Measurements from ENCODE around the gene ATP10A.

DNA sequence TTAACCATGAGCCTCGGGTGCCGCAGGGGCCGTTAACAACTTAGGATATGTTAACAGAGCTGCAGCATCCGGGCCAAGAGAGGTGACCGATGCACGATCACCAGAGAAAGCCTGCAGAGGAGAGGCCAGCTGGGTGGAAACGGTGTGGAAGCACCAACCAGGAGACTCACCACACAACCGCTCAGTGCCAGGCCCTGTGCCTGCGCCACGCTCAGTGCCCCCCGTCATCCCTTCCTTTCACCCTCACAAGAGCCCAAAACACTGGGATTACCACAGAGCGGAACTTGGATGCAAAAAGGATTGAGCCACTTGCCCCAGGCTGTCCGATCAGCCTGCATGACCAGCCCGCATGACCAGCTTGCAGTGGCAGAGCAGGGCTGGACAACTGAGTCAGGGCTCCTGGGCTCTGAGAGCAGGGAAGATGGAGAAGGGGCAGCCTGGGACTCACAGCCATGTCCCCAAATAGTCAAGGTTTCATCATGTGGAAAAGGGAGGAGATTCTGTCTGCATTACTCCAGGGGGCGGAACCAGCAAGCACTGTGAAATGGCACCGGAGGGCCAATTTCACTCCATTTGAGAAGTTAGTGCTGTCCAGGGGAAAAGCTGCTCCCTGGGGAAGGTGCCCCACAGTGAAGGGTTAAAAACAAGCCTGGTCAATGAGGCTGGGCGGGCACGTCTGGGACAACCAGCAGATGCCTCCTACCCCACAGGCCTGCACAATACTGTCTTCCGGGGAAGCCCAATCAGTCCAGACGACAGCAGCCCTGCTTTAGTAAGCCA is 156.8 kb downstream of the ATP10A start:
- TF ChIP-seq EZH2phosphoT487 (IDR thresholded peaks at IDR 0.05; ENCODE audit: borderline replicate concordance, low read depth) (no peak), TCF12 (IDR thresholded peaks at IDR 0.05) (no peak), RFX5 (IDR thresholded peaks at IDR 0.05; ENCODE audit: low read length) (no peak), NFIC (IDR thresholded peaks at IDR 0.05; ENCODE audit: borderline replicate concordance) (no peak), EP300 (IDR thresholded peaks at IDR 0.05; ENCODE audit: borderline replicate concordance in 1 of 2, low read depth in 1 of 2, low read length in 1 of 2) (no peak)
- TF ChIP-seq, protein P1, sequence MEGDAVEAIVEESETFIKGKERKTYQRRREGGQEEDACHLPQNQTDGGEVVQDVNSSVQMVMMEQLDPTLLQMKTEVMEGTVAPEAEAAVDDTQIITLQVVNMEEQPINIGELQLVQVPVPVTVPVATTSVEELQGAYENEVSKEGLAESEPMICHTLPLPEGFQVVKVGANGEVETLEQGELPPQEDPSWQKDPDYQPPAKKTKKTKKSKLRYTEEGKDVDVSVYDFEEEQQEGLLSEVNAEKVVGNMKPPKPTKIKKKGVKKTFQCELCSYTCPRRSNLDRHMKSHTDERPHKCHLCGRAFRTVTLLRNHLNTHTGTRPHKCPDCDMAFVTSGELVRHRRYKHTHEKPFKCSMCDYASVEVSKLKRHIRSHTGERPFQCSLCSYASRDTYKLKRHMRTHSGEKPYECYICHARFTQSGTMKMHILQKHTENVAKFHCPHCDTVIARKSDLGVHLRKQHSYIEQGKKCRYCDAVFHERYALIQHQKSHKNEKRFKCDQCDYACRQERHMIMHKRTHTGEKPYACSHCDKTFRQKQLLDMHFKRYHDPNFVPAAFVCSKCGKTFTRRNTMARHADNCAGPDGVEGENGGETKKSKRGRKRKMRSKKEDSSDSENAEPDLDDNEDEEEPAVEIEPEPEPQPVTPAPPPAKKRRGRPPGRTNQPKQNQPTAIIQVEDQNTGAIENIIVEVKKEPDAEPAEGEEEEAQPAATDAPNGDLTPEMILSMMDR (IDR thresholded peaks at IDR 0.05), result no peak
- TF ChIP-seq, protein P2, sequence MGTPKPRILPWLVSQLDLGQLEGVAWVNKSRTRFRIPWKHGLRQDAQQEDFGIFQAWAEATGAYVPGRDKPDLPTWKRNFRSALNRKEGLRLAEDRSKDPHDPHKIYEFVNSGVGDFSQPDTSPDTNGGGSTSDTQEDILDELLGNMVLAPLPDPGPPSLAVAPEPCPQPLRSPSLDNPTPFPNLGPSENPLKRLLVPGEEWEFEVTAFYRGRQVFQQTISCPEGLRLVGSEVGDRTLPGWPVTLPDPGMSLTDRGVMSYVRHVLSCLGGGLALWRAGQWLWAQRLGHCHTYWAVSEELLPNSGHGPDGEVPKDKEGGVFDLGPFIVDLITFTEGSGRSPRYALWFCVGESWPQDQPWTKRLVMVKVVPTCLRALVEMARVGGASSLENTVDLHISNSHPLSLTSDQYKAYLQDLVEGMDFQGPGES (IDR thresholded peaks at IDR 0.05; ENCODE audit: low read depth, low read length), result no peak
- TF ChIP-seq, protein P3, sequence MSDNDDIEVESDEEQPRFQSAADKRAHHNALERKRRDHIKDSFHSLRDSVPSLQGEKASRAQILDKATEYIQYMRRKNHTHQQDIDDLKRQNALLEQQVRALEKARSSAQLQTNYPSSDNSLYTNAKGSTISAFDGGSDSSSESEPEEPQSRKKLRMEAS (IDR thresholded peaks at IDR 0.05; ENCODE audit: low read depth), result no peak
- TF ChIP-seq, protein P4, sequence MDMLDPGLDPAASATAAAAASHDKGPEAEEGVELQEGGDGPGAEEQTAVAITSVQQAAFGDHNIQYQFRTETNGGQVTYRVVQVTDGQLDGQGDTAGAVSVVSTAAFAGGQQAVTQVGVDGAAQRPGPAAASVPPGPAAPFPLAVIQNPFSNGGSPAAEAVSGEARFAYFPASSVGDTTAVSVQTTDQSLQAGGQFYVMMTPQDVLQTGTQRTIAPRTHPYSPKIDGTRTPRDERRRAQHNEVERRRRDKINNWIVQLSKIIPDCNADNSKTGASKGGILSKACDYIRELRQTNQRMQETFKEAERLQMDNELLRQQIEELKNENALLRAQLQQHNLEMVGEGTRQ (IDR thresholded peaks at IDR 0.05; ENCODE audit: borderline replicate concordance, low read depth, low read length), result no peak
